Measurements from ENCODE around the gene TCF4.

Gene TCF4

DNA sequence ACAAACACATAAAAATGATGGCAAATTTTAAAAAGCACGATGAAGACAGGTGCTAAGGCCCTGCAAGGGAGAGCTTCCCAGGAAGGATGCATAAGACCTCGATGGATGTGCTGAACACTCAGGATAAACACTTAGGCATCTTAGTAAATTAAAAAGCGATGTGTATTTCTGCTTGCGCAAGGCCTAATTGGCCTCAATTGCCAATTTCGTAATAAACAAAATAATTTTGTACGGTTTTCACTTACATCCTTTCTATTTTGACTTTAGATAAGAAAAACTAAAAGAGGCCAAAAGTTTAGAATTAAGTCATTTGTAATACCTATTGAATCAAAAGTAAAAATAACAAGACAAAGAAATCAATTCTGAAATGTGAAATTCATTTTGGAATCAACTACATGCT is 189.1 kb downstream of the TCF4 start:
- no peak for DNase-seq (ENCODE audit: low read depth)
- no peak overlapping the region for H3K4me3 ChIP-seq (ENCODE audit: control insufficient read depth, low read depth, low read length)
- TF ChIP-seq, protein P1, sequence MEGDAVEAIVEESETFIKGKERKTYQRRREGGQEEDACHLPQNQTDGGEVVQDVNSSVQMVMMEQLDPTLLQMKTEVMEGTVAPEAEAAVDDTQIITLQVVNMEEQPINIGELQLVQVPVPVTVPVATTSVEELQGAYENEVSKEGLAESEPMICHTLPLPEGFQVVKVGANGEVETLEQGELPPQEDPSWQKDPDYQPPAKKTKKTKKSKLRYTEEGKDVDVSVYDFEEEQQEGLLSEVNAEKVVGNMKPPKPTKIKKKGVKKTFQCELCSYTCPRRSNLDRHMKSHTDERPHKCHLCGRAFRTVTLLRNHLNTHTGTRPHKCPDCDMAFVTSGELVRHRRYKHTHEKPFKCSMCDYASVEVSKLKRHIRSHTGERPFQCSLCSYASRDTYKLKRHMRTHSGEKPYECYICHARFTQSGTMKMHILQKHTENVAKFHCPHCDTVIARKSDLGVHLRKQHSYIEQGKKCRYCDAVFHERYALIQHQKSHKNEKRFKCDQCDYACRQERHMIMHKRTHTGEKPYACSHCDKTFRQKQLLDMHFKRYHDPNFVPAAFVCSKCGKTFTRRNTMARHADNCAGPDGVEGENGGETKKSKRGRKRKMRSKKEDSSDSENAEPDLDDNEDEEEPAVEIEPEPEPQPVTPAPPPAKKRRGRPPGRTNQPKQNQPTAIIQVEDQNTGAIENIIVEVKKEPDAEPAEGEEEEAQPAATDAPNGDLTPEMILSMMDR (conservative IDR thresholded peaks at IDR 0.05; ENCODE audit: control insufficient read depth, insufficient read depth, low read depth, low read length) = no peak

DNA sequence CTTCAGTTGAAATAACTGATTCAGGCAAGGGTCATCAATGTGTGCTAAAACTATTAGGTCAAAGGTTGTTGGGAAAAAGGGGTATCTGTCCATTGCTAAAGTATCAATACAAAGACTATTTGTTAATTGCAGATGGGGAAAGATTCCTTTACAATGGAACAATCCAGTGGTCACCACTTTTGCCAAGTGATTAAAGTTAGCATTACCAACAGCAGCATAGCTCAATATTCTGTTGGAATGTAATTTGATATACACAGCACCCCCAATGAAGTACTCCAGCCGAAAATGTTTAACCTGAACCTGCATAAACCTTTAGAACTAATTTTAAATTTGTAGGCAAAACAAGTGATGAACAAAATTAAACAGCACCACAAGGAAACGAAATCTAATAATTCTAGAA is 191.0 kb downstream of the TCF4 start:
- H3K4me3 ChIP-seq (ENCODE audit: control insufficient read depth, low read depth, low read length) = no peak overlapping the region
- TF ChIP-seq, protein P1 (conservative IDR thresholded peaks at IDR 0.05; ENCODE audit: control insufficient read depth, insufficient read depth, low read depth, low read length) = no peak
- DNase-seq (ENCODE audit: low read depth) = no peak

DNA sequence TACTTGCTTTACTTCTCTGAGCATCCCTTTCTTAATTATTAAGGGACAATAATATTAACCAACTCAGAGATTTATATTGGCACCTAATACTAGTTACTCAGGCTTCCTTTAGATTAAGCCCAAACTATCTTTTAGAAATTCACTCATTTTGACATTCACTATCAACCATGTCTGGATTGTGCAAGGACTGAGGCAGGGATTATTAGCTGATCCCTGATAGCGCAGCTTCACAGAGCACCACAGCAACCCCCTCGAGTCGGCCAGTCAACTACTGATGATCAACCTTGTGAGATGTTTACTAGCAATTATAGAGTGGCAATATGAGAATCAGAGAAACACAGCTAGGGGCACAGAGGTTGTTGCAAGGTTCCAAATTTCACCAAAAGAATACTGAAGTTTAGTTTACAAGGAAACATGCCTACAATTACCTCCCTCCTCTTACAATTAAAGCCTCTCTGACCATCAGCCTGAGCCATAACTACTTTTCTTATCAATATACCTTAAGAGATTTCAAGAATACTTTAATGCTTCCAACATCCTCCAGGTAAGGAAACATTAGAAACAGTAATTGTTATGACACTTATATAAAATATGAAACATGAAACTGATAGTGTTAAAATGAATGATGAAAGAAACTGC is 191.6 kb downstream of the TCF4 start:
- no peak overlapping the region for H3K4me3 ChIP-seq (ENCODE audit: control insufficient read depth, low read depth, low read length)
- DNase-seq (ENCODE audit: low read depth) = no peak
- TF ChIP-seq, protein P1 (conservative IDR thresholded peaks at IDR 0.05; ENCODE audit: control insufficient read depth, insufficient read depth, low read depth, low read length) = no peak

DNA sequence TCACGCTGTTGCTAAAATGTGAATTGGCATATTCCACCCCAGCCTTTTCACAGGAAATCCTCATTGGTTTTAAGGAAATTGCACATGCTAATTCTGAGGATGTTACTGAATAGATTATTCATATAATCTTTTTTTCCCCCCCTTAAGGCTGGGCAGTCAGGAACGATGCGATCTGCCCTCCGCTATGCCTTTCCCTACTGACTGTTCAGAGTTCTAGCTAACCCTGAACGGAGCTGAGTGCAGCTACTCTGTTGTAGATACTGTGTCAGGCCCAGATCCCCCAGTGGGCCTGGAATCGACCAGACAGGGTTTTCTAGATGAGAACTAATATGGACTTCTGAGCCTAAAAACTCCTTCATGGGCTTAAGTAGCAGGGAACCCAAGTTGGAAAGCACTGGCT is 192.2 kb downstream of the TCF4 start:
- H3K4me3 ChIP-seq (ENCODE audit: control insufficient read depth, low read depth, low read length) = no peak overlapping the region
- TF ChIP-seq, protein P1 (conservative IDR thresholded peaks at IDR 0.05; ENCODE audit: control insufficient read depth, insufficient read depth, low read depth, low read length) = no peak
- DNase-seq (ENCODE audit: low read depth) = no peak

DNA sequence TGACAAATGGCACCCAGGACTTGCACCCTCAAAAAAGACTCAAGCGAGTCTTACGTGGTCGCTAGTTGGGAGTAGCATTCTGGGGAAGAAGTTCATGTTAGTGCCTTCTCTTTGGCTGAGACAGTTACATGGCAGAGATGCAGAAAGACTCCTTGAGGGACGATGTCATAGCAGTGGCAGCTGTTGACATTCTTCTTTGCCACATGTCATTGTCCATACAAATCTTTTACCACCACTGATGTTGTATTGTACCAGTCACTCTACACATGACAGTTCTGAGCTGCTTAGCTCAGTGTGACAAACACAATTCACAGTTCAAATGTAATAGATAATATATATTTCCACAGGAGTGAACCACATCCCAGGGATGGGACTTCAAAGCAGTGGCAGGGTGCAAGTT is 197.1 kb downstream of the TCF4 start:
- DNase-seq (ENCODE audit: low read depth) = no peak
- no peak overlapping the region for H3K4me3 ChIP-seq (ENCODE audit: control insufficient read depth, low read depth, low read length)
- TF ChIP-seq, protein P1 (conservative IDR thresholded peaks at IDR 0.05; ENCODE audit: control insufficient read depth, insufficient read depth, low read depth, low read length) = no peak

DNA sequence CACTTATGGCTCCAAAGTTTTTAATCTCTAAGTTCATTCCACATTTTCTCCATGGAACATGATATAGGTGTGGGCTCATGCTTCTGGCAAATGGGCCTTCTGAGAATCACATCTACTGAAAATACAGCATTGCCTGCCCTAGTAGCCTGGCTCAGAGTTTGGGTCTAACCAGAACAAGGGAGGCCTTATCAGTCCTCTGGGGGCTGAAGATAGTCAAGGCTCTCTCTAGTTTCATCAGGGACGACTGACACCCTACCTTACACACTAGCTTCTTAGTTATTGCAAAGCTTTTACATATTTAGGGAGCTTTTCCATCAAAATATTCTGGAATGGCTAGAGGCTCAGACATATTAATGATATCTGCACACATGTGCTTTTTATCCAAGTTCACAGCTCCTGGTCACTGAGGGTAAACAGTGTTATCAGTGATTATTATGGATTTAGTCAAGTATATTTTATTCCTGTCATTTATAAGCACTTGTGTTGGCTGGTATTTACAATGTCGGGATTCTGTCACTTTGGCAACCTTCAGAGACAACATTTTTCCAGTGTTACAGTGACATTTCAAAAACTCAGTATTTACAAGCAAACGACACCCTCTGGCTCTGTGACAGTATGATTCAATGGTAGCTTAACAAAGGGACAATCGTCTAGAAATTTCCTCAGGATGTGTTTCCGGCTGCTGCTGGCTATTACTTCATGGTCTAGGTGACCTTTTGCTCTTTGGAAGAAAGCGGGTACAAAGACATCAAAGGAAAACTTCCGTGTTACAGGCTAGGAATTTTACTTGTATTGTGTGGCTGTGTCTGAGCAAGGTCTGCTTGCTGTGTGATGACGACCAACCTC is 200.6 kb downstream of the TCF4 start:
- no peak for DNase-seq (ENCODE audit: low read depth)
- TF ChIP-seq, protein P1 (conservative IDR thresholded peaks at IDR 0.05; ENCODE audit: control insufficient read depth, insufficient read depth, low read depth, low read length) = no peak
- H3K4me3 ChIP-seq (ENCODE audit: control insufficient read depth, low read depth, low read length) = no peak overlapping the region

Measured in fibroblast of mammary gland (primary cell).